ENCODE data around the gene COLEC11.

The COLEC11 gene

GRCh38 chr2:3585261-3586109 is 9.4 kb upstream of the COLEC11 start:
- DNase-seq (ENCODE audit: low spot score): no peak

GRCh38 chr2:3586220-3586619 is 8.7 kb upstream of the COLEC11 start:
- no peak for DNase-seq (ENCODE audit: low spot score)

GRCh38 chr2:3587021-3587420 is 7.9 kb upstream of the COLEC11 start:
- DNase-seq (ENCODE audit: low spot score): no peak

- DNase-seq (ENCODE audit: low spot score): no peak
Measured at GRCh38 chr2:3587432-3587831, 7.5 kb upstream of the COLEC11 start.

- DNase-seq (ENCODE audit: low spot score): no peak
Measured at GRCh38 chr2:3588084-3588483, 6.8 kb upstream of the COLEC11 start.

GRCh38 chr2:3589086-3589485 is 5.8 kb upstream of the COLEC11 start:
- DNase-seq (ENCODE audit: low spot score): no peak

GRCh38 chr2:3595404-3595803 is 492 bp downstream of the COLEC11 start:
- no peak for DNase-seq (ENCODE audit: low spot score)

GRCh38 chr2:3595985-3596384 is 1.1 kb downstream of the COLEC11 start:
- DNase-seq (ENCODE audit: low spot score): no peak

GRCh38 chr2:3596901-3597417 is 2.0 kb downstream of the COLEC11 start:
- DNase-seq (ENCODE audit: low spot score): no peak

- DNase-seq (ENCODE audit: low spot score): no peak
Measured at GRCh38 chr2:3597567-3597966, 2.7 kb downstream of the COLEC11 start.

GRCh38 chr2:3598197-3598910 is 3.4 kb downstream of the COLEC11 start:
- DNase-seq (ENCODE audit: low spot score): no peak

GRCh38 chr2:3598912-3599854 is 4.3 kb downstream of the COLEC11 start:
- no peak for DNase-seq (ENCODE audit: low spot score)

GRCh38 chr2:3600256-3600855 is 5.4 kb downstream of the COLEC11 start:
- DNase-seq (ENCODE audit: low spot score): no peak

GRCh38 chr2:3601561-3602271 is 6.8 kb downstream of the COLEC11 start:
- no peak for DNase-seq (ENCODE audit: low spot score)

GRCh38 chr2:3602553-3603339 is 7.8 kb downstream of the COLEC11 start:
- DNase-seq (ENCODE audit: low spot score): peak; percentile 24

GRCh38 chr2:3603536-3604206 is 8.8 kb downstream of the COLEC11 start:
- no peak for DNase-seq (ENCODE audit: low spot score)

- DNase-seq (ENCODE audit: low spot score): no peak
Measured at GRCh38 chr2:3604207-3604877, 9.4 kb downstream of the COLEC11 start.

GRCh38 chr2:3604991-3605961 is 10.4 kb downstream of the COLEC11 start:
- DNase-seq (ENCODE audit: low spot score): no peak

Data from kidney tubule cell (primary cell).